ENCODE measurements around the gene PDE4A.

- TF ChIP-seq CTCF (IDR thresholded peaks at IDR 0.05; ENCODE audit: poor library complexity): no peak
- TF ChIP-seq EZH2phosphoT487 (IDR thresholded peaks at IDR 0.05; ENCODE audit: low read depth, severe bottlenecking, unreplicated experiment): no peak
- TF ChIP-seq EZH2 (IDR thresholded peaks at IDR 0.05; ENCODE audit: borderline replicate concordance): no peak
Observed at GRCh38 chr19:10497371-10497770, 77.0 kb downstream of the PDE4A start.
